Heart left ventricle (tissue), 16 donors: ENCODE measurements around the gene CACNA1C. TPM values are rescaled to one million over a fixed set of nuclear protein-coding genes. Genes with fewer than 3 reads are reported as not detected.

Experiments used
- ATAC-seq, 4 donors: fragments of 200-7000 bp; cut with Tn5 transposase; one replicate each; pipeline ENCODE4 v1.9.1; 2020 to 2022; ENCODE audit warnings: moderate library complexity in 4 of 4, mild to moderate bottlenecking in 3 of 4, moderate number of reproducible peaks in 1 of 4
- DNase-seq, 5 donors: peaks; one replicate each; pipeline ENCODE4 v3.0.0-alpha.2; 2020
- H3K27ac ChIP-seq, 12 donors: fragments of 200-600 bp; sonication (generic) in 4 of 12; one replicate each; pipeline versions ENCODE4 v1.5.0 to v1.8.0; 2016 to 2022; ENCODE audit warnings: mild to moderate bottlenecking in 2 of 12
- H3K27me3 ChIP-seq, 9 donors: fragments of 200-600 bp; sonication (generic) in 2 of 9; one replicate each; pipeline versions ENCODE4 v1.5.1 to v1.8.0; 2016 to 2022; ENCODE audit warnings: mild to moderate bottlenecking in 3 of 9
- H3K36me3 ChIP-seq, 9 donors: fragments of 200-600 bp; sonication (generic) in 2 of 9; one replicate each; pipeline versions ENCODE4 v1.5.0 to v1.8.0; 2018 to 2022; ENCODE audit warnings: mild to moderate bottlenecking in 2 of 9
- H3K4me1 ChIP-seq, 12 donors: fragments of 200-600 bp; sonication (generic) in 4 of 12; one replicate each; pipeline versions ENCODE4 v1.5.0 to v1.8.0; 2016 to 2022; ENCODE audit warnings: mild to moderate bottlenecking in 3 of 12
- H3K4me3 ChIP-seq, 12 donors: fragments of 200-600 bp; sonication (generic) in 4 of 12; one replicate each; pipeline versions ENCODE4 v1.5.0 to v1.8.0; 2017 to 2022; ENCODE audit warnings: mild to moderate bottlenecking in 9 of 12, moderate library complexity in 4 of 12
- H3K9me3 ChIP-seq, 12 donors: fragments of 200-600 bp; sonication (generic) in 4 of 12; one replicate each; pipeline versions ENCODE4 v1.5.0 to v1.8.0; 2016 to 2022; ENCODE audit warnings: mild to moderate bottlenecking in 1 of 12
- CTCF ChIP-seq, 12 donors: fragments of 200-600 bp; sonication (generic) in 4 of 12; IDR thresholded peaks; one replicate each; pipeline versions ENCODE4 v1.5.0 to v1.8.0; 2018 to 2022; ENCODE audit warnings: antibody characterized with exemption in 12 of 12, mild to moderate bottlenecking in 5 of 12
- POLR2A ChIP-seq, 2 donors: fragments of 450-650 bp; IDR thresholded peaks; one replicate each; pipeline ENCODE4 v1.6.1; 2017; ENCODE audit warnings: antibody characterized with exemption in 2 of 2, mild to moderate bottlenecking in 2 of 2, moderate library complexity in 2 of 2
- WGBS, 4 donors: extraction: QIAGEN DNeasy Blood & Tissue Kit in 2 of 4; methylation state at CpG; one replicate each; pipeline versions ENCODE4 v1.1.5 to v1.1.7; 2013 to 2018; 5-methylcytosine and 5-hydroxymethylcytosine counted together
- intact Hi-C, 10 donors: fragments of 100-400 bp; cut with DNase I; formaldehyde crosslinking; loops; one replicate each; pipeline versions ENCODE4 v1.11.1 to v1.14.2; 2022
- polyA plus RNA-seq, 2 donors: library from polyadenylated mRNA; stranded (reverse); fragments of 200-250 nt; gene quantifications; one replicate each; pipeline ENCODE4 v1.2.3, GENCODE V29; 2013
- total RNA-seq, 9 donors: library from RNA; depleted of rRNA in 2 of 9; stranded (reverse); fragments of >200 nt in 2 of 9; fragmentation: NEBNext Ultra II Directional in 3 of 9; extraction: Animal tissue kit (Norgen Biotek cat#: 25700) in 3 of 9; gene quantifications; one replicate each; pipeline versions ENCODE4 v1.1.0 to v1.2.4, GENCODE V29; 2016 to 2023
- donor health status: ischemic (EF 13 %, LVEDD 7.1; RV severe dilation, severe dysfunction).
- donor health status: healthy with polysubstance abuse.
- donor health status: DM: no; HTN: yes; CAD: no.
- donor health status: DM: no; HTN: no; CAD: no.
- donor health status: ischemic (EF 25% LVEDD 6.9; RV normal size, moderate dysfunction).
- donor health status: ischemic (EF 25% LVEDD 5.7; RV mildly dilated, moderate dysfunction).
- donor health status: healthy.
- donor health status: DM: yes; HTN: yes; CAD: no.
- donor health status: ischemic (EF 35%, LVEDD 5.7; RV mildly dilated, moderate dysfunction).
- donor health status: nonischemic (EF 11% LVEDD 7.7; RV severe dilation, severe dysfunction).
- donor health status: DM: yes; HTN: yes; CAD: no.
- donor health status: PGD.
- donor health status: ischemic (EF 29% LVEDD 5.4; RV normal size, mild dysfunction).
- donor health status: nonischemic (EF 23%, LVEDD 6.1; RV moderate dilation, normal function).

The CACNA1C gene
- total and polyA plus RNA-seq, 11 donors: 41.9 to 196 (median 164) TPM

GRCh38 chr12:2643576-2644135 is 590.9 kb downstream of the CACNA1C start:
- ATAC-seq: no peak
- TF ChIP-seq CTCF (IDR thresholded peaks at IDR 0.05) (no peak), POLR2A (IDR thresholded peaks at IDR 0.05) (no peak)

GRCh38 chr12:2644683-2645405 is 592.1 kb downstream of the CACNA1C start:
- peaks cover 0 to 5% (median 0%) of the 10 kb centered on the region in 9 donors for H3K27me3 ChIP-seq
- no peak for TF ChIP-seq CTCF (IDR thresholded peaks at IDR 0.05)
- TF ChIP-seq POLR2A (IDR thresholded peaks at IDR 0.05): no peak
- intact Hi-C loops: no loop called here
- no peak for DNase-seq
- H3K9me3 ChIP-seq: no peaks in the 10 kb centered on the region
- H3K36me3 ChIP-seq: peaks cover 0 to 7% (median 0%) of the 10 kb centered on the region in 9 donors
- H3K27ac ChIP-seq: no peak overlapping the region
- WGBS, 4 donors: 71 to 80% (median 75%) methylated on average over 8 of the region's 8 CpGs
- H3K4me1 ChIP-seq: peaks cover 4 to 39% (median 12%) of the 10 kb centered on the region in 12 donors
- no peak overlapping the region for H3K4me3 ChIP-seq
- no peak for ATAC-seq

More at GRCh38 chr12:2643576-2644135, 590.9 kb downstream of the CACNA1C start:
- peaks cover 0 to 5% (median 0%) of the 10 kb centered on the region in 9 donors for H3K27me3 ChIP-seq
- 93 to 95% (median 93%) methylated on average over 7 of the region's 7 CpGs for WGBS, 4 donors
- H3K27ac ChIP-seq: no peak overlapping the region
- no peak overlapping the region for H3K4me3 ChIP-seq
- peaks cover 4 to 30% (median 12%) of the 10 kb centered on the region in 12 donors for H3K4me1 ChIP-seq
- peaks cover 0 to 7% (median 0%) of the 10 kb centered on the region in 9 donors for H3K36me3 ChIP-seq
- DNase-seq: no peak
- intact Hi-C loops: no loop called here
- H3K9me3 ChIP-seq: no peaks in the 10 kb centered on the region

GRCh38 chr12:2645460-2645859 is 592.7 kb downstream of the CACNA1C start:
- Histone ChIP-seq H3K36me3 (peaks cover 0 to 7% (median 0%) of the 10 kb centered on the region in 9 donors), H3K9me3 (no peaks in the 10 kb centered on the region), H3K4me1 (peaks cover 0 to 35% (median 10%) of the 10 kb centered on the region in 12 donors), H3K4me3 (no peak overlapping the region), H3K27me3 (peaks cover 0 to 5% (median 0%) of the 10 kb centered on the region in 9 donors), H3K27ac (no peak overlapping the region)
- ATAC-seq (no peak), DNase-seq (no peak)
- TF ChIP-seq CTCF (IDR thresholded peaks at IDR 0.05) (no peak), POLR2A (IDR thresholded peaks at IDR 0.05) (no peak)
- intact Hi-C loops: no loop called here
- WGBS, 4 donors: 83 to 93% (median 91%) methylated on average over 8 of the region's 8 CpGs

- DNase-seq (no peak), ATAC-seq (peak in 2 of 4 donors; percentile 4 to 14)
- no peaks in the 10 kb centered on the region for H3K9me3 ChIP-seq
- intact Hi-C loops: no loop called here
- H3K4me1 ChIP-seq: peaks cover 0 to 26% (median 4%) of the 10 kb centered on the region in 12 donors
- 91 to 98% (median 94%) methylated on average over 2 of the region's 2 CpGs for whole genome bisulfite sequencing, 4 donors
- peaks cover 0 to 5% (median 0%) of the 10 kb centered on the region in 9 donors for H3K27me3 ChIP-seq
- H3K27ac ChIP-seq: no peak overlapping the region
- H3K4me3 ChIP-seq: no peak overlapping the region
- peaks cover 0 to 10% (median 0%) of the 10 kb centered on the region in 9 donors for H3K36me3 ChIP-seq
- TF ChIP-seq POLR2A (IDR thresholded peaks at IDR 0.05): no peak
- no peak for TF ChIP-seq CTCF (IDR thresholded peaks at IDR 0.05)
These were observed 593.6 kb downstream of the CACNA1C start for GRCh38 chr12:2646341-2646740.
